ENCODE results near the gene ASCC3.

GRCh38 chr6:100745419-100746041 is 135.6 kb downstream of the ASCC3 start:
- no peak for TF ChIP-seq CTCF (IDR thresholded peaks at IDR 0.05)
- TF ChIP-seq POLR2A (IDR thresholded peaks at IDR 0.05), result no peak

All from lower leg skin (tissue), 3 donors.